ENCODE data around the gene ZBTB40.

DNA sequence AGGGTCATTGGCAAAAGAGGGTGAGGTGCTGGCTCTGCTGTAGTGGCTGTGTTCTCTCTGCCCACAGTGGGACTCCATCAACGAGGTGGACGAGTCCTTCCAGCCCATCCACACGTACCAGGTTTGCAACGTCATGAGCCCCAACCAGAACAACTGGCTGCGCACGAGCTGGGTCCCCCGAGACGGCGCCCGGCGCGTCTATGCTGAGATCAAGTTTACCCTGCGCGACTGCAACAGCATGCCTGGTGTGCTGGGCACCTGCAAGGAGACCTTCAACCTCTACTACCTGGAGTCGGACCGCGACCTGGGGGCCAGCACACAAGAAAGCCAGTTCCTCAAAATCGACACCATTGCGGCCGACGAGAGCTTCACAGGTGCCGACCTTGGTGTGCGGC is 124.5 kb downstream of the ZBTB40 start:
- TF ChIP-seq, protein P1, sequence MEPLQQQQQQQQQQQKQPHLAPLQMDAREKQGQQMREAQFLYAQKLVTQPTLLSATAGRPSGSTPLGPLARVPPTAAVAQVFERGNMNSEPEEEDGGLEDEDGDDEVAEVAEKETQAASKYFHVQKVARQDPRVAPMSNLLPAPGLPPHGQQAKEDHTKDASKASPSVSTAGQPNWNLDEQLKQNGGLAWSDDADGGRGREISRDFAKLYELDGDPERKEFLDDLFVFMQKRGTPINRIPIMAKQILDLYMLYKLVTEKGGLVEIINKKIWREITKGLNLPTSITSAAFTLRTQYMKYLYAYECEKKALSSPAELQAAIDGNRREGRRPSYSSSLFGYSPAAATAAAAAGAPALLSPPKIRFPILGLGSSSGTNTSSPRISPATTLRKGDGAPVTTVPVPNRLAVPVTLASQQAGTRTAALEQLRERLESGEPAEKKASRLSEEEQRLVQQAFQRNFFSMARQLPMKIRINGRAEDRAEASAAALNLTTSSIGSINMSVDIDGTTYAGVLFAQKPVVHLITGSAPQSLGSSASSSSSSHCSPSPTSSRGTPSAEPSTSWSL (CRISPR knock-in tag; IDR thresholded peaks at IDR 0.05; ENCODE audit: borderline replicate concordance): no peak
- TF ChIP-seq, protein P2, sequence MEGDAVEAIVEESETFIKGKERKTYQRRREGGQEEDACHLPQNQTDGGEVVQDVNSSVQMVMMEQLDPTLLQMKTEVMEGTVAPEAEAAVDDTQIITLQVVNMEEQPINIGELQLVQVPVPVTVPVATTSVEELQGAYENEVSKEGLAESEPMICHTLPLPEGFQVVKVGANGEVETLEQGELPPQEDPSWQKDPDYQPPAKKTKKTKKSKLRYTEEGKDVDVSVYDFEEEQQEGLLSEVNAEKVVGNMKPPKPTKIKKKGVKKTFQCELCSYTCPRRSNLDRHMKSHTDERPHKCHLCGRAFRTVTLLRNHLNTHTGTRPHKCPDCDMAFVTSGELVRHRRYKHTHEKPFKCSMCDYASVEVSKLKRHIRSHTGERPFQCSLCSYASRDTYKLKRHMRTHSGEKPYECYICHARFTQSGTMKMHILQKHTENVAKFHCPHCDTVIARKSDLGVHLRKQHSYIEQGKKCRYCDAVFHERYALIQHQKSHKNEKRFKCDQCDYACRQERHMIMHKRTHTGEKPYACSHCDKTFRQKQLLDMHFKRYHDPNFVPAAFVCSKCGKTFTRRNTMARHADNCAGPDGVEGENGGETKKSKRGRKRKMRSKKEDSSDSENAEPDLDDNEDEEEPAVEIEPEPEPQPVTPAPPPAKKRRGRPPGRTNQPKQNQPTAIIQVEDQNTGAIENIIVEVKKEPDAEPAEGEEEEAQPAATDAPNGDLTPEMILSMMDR (IDR thresholded peaks at IDR 0.05 in 2 of 3, conservative IDR thresholded peaks at IDR 0.05 in 1 of 3; ENCODE audit: insufficient read depth in 2 of 3, low read depth in 1 of 3, low read length in 3 of 3): no peak
- TF ChIP-seq ZNF354B (CRISPR knock-in tag; IDR thresholded peaks at IDR 0.05) (no peak), EP300 (IDR thresholded peaks at IDR 0.05; ENCODE audit: low read length) (no peak), ZNF76 (CRISPR knock-in tag; IDR thresholded peaks at IDR 0.05; ENCODE audit: borderline replicate concordance) (no peak), EHMT2 (IDR thresholded peaks at IDR 0.05) (no peak), ILK (tag; IDR thresholded peaks at IDR 0.05; ENCODE audit: borderline replicate concordance, low read depth) (no peak), CHD2 (IDR thresholded peaks at IDR 0.05; ENCODE audit: low read depth, low read length) (no peak)
- TF ChIP-seq, protein P3, sequence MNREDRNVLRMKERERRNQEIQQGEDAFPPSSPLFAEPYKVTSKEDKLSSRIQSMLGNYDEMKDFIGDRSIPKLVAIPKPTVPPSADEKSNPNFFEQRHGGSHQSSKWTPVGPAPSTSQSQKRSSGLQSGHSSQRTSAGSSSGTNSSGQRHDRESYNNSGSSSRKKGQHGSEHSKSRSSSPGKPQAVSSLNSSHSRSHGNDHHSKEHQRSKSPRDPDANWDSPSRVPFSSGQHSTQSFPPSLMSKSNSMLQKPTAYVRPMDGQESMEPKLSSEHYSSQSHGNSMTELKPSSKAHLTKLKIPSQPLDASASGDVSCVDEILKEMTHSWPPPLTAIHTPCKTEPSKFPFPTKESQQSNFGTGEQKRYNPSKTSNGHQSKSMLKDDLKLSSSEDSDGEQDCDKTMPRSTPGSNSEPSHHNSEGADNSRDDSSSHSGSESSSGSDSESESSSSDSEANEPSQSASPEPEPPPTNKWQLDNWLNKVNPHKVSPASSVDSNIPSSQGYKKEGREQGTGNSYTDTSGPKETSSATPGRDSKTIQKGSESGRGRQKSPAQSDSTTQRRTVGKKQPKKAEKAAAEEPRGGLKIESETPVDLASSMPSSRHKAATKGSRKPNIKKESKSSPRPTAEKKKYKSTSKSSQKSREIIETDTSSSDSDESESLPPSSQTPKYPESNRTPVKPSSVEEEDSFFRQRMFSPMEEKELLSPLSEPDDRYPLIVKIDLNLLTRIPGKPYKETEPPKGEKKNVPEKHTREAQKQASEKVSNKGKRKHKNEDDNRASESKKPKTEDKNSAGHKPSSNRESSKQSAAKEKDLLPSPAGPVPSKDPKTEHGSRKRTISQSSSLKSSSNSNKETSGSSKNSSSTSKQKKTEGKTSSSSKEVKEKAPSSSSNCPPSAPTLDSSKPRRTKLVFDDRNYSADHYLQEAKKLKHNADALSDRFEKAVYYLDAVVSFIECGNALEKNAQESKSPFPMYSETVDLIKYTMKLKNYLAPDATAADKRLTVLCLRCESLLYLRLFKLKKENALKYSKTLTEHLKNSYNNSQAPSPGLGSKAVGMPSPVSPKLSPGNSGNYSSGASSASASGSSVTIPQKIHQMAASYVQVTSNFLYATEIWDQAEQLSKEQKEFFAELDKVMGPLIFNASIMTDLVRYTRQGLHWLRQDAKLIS (CRISPR knock-in tag; IDR thresholded peaks at IDR 0.05): no peak

Measured in K562 (cell line).